Ectodermal cell (in vitro differentiated cells): ENCODE measurements around the gene RER1.

Source experiments
- H3K27ac ChIP-seq: 2 replicates; pipeline ENCODE4 v1.7.0; 2013; ENCODE audit warnings: mild to moderate bottlenecking, low read depth, low read length; ENCODE audit not compliant: insufficient read depth, poor library complexity, severe bottlenecking
- H3K27me3 ChIP-seq: 2 replicates; pipeline ENCODE4 v1.7.0; 2013; ENCODE audit warnings: mild to moderate bottlenecking, low read length; ENCODE audit not compliant: insufficient read depth, control insufficient read depth, poor library complexity, severe bottlenecking
- H3K36me3 ChIP-seq: one replicate; pipeline ENCODE4 v1.7.0; 2013; ENCODE audit warnings: low read length; ENCODE audit not compliant: control insufficient read depth, insufficient read depth
- H3K4me1 ChIP-seq: one replicate; pipeline ENCODE4 v1.7.0; 2013; ENCODE audit warnings: low read length; ENCODE audit not compliant: control insufficient read depth, insufficient read depth
- H3K4me3 ChIP-seq: 2 replicates; pipeline ENCODE4 v1.7.0; 2013; ENCODE audit warnings: low read depth, low read length, control low read depth; ENCODE audit not compliant: insufficient read depth
- H3K9me3 ChIP-seq: 2 replicates; pipeline ENCODE4 v1.7.0; 2013; ENCODE audit warnings: mild to moderate bottlenecking, low read length, moderate library complexity; ENCODE audit not compliant: control insufficient read depth
- WGBS, 2 experiments: methylation state at CpG; one replicate each; pipeline ENCODE4 v1.1.7; 2013; ENCODE audit warnings: missing lambda C conversion rate in 2 of 2; 5-methylcytosine and 5-hydroxymethylcytosine counted together

RER1 gene

DNA sequence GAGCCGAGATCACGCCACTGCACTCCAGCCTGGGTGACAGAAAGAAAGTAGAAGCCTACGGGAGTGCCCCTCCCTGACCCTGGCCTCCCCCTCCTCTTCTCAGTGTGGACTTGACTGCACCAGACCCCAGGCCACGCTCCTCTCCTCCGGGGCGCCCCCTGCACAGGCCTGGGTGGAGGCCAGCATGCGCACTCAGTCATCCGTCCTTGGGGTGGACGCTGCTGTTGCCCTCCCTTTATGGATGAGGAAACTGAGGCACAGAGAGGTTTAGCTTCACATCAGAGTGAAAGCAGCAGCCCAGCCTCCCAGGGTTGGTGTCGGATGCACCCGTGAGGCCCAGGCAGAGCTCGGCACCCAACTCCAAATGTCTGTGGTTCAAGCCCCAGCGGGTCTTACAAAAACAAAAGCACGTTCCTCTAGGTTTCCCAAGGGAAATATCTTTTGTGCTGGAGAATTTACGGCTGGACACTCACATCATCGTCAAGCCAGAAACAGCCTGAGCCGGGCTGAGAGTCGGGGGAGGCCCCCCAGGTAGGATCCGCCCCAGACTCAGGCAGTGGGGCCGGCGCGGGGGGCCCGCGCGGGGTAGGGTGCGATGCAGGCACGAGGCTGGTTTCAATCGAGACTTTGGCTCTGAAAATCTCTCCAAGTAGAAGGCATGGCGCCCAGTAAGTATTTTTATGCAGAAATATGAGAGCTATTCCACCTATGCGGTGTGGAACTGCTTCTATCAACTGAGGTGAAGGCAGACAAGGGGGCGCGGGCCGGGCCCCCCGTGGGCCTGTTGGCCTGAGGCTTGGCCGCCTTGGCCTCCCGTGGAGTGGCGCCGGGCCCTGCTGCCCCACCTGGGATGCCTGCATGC is 36.9 kb upstream of the RER1 start:
- no peak overlapping the region for H3K27ac ChIP-seq
- 94 to 95% methylated on average over 38 of the region's 38 CpGs for WGBS, 2 experiments
- no peak overlapping the region for H3K4me3 ChIP-seq
- peaks cover 2% of the 10 kb centered on the region for H3K4me1 ChIP-seq
- H3K36me3 ChIP-seq = no peaks in the 10 kb centered on the region
- H3K9me3 ChIP-seq = no peaks in the 10 kb centered on the region
- no peaks in the 10 kb centered on the region for H3K27me3 ChIP-seq

DNA sequence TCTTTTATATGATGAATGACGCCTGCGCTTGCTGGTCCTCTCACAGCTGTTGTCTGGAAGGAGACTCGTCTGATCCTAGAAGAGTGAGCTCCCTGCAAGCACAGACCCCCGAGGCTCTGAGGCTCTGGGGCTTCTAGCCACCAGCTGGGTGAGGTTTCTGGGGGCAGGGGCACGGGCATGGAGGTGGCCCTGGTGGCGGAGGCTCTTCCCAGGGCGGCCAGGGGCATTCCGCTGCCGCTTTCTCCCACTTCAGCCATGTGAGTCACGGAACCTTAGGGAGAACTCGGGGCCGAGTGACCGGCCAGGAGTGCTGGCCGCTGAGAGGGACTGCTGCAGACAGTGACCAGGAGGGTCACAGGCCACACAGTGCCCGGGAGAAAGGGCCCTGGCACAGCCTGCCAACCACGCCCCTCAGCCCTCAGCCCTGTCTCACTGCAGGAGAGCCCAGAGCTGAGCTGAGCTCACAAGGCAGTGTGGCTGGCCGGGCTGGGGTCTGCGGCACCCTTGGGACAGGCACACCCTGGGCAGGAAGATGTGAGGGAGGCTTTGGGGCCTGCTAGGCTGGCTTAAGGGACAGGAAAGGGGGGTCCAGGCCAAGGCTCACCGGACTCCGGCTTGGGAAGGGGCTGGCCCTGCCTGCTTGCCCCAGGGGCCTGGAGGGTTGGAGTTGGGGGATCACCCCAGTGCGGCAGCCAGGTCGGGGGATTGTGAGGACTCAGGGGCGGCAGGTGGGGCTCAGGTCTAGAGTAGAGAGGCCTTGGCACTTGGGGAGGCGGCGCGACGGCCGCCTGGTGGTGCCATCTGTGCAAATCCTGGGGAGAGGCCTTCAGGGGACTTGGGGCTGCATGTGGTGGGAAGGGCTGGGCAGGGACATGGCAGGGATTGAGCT is 36.0 kb upstream of the RER1 start:
- no peaks in the 10 kb centered on the region for H3K9me3 ChIP-seq
- 92 to 94% methylated on average over 28 of the region's 28 CpGs for WGBS, 2 experiments
- H3K27me3 ChIP-seq = no peaks in the 10 kb centered on the region
- H3K4me3 ChIP-seq = no peak overlapping the region
- H3K36me3 ChIP-seq = no peaks in the 10 kb centered on the region
- no peak overlapping the region for H3K27ac ChIP-seq
- no peaks in the 10 kb centered on the region for H3K4me1 ChIP-seq

DNA sequence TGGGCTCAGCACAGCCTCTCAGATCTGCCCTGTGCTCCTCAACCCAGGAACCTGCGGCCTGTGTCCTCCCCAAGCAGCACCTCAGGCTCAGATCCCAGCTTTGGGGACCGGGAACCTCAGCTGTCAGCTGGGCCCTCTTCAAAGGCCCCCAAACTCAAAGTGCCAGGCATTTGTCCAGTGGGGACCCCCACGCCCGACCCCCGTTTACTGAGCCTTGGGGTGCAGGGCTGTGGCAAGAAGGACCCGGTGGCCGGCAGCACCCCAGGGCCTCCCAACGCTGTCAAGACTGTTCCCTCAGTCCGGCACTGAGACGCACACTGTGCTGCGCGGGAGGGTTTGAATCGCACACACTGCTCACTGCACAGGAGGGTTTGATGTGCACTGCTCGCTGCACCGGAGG is 35.2 kb upstream of the RER1 start:
- H3K36me3 ChIP-seq = no peaks in the 10 kb centered on the region
- no peaks in the 10 kb centered on the region for H3K27me3 ChIP-seq
- H3K4me3 ChIP-seq = no peak overlapping the region
- no peaks in the 10 kb centered on the region for H3K9me3 ChIP-seq
- no peaks in the 10 kb centered on the region for H3K4me1 ChIP-seq
- 95 to 96% methylated on average over 15 of the region's 15 CpGs for WGBS, 2 experiments
- H3K27ac ChIP-seq = no peak overlapping the region

DNA sequence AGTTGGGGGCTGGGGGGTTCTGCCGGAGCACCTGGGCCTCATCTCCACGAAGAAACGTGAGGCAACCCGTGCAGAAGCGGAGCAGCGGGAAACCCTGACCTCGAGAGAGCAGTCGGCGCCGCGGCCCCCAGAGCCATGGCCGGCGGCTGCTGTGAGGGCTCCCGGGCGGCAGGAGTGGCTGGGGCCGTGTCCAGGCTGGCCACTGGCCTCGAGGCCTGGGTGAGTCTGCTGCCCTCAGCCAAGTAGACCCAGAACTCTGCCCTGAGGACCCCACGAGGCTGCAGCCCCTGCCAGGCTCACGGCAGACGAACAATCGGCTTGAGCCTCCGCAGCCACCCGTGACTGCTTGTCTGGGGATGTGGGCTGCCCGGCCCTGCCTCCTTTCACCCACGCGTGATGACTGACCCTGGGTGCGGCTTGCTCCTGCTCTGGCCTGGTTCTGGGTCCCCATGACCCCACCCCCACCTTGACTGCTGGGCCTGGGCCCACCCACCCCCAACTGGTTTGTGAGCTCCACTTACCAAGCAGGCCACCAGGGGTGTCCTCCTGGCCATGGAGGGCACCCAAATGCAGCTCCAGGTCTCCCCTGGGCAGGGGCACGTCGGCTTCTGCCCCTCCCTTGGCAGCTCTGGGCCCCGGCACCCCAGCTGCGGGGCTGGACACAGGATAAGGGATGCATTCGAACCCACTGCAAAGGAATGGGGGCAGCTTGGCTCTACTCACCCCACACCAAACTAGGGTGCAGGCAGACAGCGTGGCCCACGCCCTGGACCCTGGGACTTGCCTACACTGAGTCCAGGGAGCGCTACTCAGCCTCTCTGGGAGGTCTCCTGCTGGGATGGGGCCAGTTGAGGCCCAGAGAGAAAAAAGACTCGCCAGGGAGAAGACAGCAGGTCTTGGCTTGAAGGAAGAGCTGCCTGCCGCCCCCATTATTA is 34.5 kb upstream of the RER1 start:
- H3K4me1 ChIP-seq = no peaks in the 10 kb centered on the region
- H3K36me3 ChIP-seq = no peaks in the 10 kb centered on the region
- no peaks in the 10 kb centered on the region for H3K9me3 ChIP-seq
- 94% methylated on average over 37 of the region's 37 CpGs for WGBS, 2 experiments
- no peak overlapping the region for H3K27ac ChIP-seq
- no peak overlapping the region for H3K4me3 ChIP-seq
- no peaks in the 10 kb centered on the region for H3K27me3 ChIP-seq

DNA sequence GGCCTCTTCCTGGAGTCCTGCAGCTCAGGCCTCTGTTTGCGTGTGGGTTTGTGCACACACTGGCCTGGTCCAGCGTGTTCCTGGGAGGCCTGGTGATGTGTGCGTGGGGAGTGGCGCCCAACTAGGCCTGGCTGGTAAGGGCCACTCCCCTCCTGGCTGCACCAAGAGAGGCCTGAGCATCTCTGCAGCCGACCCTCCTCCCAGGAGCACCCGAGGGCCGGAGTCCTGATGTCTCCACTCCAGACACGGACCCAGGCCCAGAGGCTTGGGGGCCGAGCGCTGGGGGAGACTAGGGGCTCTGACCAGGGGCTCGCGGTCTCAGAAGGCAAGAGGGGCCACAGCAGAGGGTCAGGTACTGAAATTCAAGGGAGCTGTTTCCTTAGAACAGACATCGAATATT is 33.6 kb upstream of the RER1 start:
- Histone ChIP-seq H3K27me3 (no peaks in the 10 kb centered on the region), H3K9me3 (no peaks in the 10 kb centered on the region), H3K27ac (no peak overlapping the region), H3K4me1 (no peaks in the 10 kb centered on the region), H3K4me3 (no peak overlapping the region), H3K36me3 (no peaks in the 10 kb centered on the region)
- 94 to 96% methylated on average over 13 of the region's 13 CpGs for WGBS, 2 experiments

DNA sequence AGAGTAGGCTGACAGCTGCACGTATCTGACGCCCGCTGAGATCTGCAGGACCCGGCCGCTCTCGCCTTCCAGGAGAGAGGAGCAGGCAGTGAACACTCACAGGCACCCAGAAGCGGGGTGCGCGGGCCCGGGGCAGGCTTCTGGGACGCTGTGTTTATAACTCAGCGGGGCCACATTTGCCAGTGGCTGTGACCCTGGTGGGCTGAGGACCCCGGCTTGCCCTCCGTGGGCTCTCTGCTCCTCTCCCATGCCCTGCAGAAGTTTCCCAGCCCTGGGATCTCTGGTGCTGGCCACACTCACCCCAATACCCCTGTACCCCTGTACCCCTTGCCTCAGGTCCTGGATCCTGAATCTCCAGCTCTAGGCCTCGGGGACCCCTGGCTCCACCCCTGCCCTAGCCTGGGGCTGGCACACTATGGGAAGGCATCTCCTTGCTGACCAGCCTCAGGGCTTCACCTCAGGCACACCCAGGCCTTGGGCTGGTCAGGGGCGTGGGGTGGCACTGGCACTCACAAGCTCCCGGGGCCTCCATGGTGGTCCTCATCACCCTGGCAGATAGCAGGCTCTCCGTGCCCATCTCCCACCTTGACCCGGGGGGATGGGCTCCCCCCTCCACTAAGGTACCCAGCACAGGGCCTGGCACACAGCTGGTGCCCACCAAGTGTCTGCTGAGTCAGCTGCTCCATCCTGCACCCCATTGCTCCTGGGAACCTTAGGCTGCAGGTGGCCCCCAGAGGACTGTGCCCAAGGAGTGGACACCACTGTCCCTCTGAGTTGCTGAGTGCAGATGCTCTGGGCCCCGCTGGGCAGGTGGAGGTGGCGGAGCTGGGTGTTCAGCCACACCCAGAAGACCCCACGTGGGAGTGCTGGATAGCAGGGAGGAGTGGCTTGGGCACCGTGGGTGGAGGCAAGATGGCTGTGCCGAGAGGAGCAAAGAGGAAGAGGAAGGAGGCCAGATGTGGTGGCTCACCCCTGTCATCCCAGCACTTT is 32.7 kb upstream of the RER1 start:
- 89% methylated on average over 24 of the region's 24 CpGs for WGBS, 2 experiments

DNA sequence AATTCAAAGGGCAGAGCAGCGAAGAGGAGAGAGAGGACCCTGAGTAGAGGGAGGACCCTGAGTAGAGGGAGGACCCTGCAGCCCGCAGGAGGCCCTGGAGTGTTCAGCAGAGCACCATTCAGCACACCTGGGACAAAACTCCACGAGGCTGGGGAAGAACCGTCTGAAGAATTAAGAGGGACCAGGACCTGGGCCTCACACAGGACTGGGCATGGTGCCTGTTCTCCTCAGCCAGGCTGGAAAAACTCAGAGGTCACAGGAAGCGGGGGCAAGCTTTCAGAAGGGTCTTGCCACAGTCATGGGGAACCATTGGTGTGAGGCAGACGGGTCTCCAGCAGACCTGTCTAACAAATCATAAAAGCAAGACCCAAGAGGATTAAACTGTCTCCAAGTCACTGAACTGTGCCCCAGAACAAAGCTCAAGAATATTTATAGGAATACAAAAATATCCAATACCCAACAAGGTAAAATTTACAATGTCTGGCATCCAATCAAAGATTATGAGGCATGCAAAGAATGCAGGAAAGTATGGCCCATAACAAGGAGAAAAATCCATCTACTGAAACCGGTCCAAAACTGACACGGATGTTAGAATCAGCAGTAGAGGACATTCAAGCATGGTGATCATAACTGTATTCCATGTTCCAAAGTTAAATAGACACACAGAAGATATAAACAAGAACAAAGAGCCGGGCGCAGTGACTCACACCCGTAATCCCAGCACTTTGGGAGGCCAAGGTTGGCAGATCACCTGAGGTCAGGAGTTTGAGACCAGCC is 30.9 kb upstream of the RER1 start:
- Histone ChIP-seq H3K9me3 (no peaks in the 10 kb centered on the region), H3K27me3 (no peaks in the 10 kb centered on the region), H3K4me1 (no peaks in the 10 kb centered on the region), H3K4me3 (no peak overlapping the region), H3K27ac (no peak overlapping the region), H3K36me3 (no peaks in the 10 kb centered on the region)
- 91 to 94% methylated on average over 11 of the region's 11 CpGs for WGBS, 2 experiments

More for the DNA sequence above, 32.7 kb upstream of the RER1 start:
- H3K27ac ChIP-seq = no peak overlapping the region
- no peak overlapping the region for H3K4me3 ChIP-seq
- H3K27me3 ChIP-seq = no peaks in the 10 kb centered on the region
- no peaks in the 10 kb centered on the region for H3K36me3 ChIP-seq
- H3K4me1 ChIP-seq = no peaks in the 10 kb centered on the region
- H3K9me3 ChIP-seq = no peaks in the 10 kb centered on the region

DNA sequence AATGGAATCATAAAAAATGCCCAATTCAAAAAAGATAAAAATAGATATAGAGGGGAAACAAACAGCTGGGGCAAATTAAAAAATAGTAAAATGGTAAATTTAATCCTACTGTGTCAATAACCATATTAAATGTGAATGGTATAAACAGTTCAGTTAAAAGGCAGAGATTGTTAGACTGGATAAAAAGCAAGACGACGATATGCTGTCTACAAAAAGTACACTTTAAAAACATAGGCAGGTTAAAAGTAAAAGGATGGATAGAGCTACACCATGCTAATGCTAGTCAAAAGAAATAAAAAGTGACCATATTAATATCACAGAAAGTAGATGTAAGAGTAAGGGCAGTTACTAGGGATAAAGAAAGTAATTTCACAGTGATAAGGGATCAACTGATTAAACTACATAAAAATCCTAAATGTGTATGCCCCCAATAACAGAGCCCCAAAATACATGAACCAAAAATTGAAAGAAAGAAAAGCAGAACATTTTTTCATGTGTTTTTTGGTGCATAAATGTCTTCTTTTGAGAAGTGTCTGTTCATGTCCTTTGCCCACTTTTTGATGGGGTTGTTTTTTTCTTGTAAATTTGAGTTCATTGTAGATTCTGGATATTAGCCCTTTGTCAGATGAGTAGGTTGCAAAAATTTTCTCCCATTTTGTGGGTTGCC is 27.7 kb upstream of the RER1 start:
- no peak overlapping the region for H3K27ac ChIP-seq
- H3K27me3 ChIP-seq = no peaks in the 10 kb centered on the region
- WGBS, 2 experiments = 95 to 98% methylated on average over 2 of the region's 2 CpGs
- H3K9me3 ChIP-seq = no peaks in the 10 kb centered on the region
- H3K4me1 ChIP-seq = no peaks in the 10 kb centered on the region
- no peaks in the 10 kb centered on the region for H3K36me3 ChIP-seq
- H3K4me3 ChIP-seq = no peak overlapping the region
